ENCODE measurements around the gene SFMBT2.
"Not testable (repeated sequence)": the region's sequence is repeated elsewhere in the genome, so short reads cannot be mapped to it uniquely, and the experiment has no call there.

The SFMBT2 gene

DNA sequence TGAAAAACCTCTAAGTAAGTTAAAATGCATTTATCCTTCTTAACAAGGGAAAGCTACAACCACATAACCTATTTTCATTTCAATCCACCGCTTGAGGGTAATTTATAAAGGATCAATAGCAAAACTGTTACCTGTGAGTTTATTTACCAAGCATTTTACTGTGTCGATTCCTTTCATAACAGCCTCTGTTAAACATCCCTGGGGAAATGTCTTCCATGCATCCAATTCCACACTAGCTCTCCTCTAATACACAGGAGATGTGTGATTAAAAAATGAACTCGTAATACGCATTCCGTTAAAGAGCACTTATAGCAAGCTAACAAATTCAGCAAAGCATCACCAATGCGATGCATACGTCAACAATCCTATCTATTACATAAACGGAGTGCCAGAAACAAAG, 185.7 kb downstream of the SFMBT2 start:
- no peak for DNase-seq (ENCODE audit: low read depth)

DNA sequence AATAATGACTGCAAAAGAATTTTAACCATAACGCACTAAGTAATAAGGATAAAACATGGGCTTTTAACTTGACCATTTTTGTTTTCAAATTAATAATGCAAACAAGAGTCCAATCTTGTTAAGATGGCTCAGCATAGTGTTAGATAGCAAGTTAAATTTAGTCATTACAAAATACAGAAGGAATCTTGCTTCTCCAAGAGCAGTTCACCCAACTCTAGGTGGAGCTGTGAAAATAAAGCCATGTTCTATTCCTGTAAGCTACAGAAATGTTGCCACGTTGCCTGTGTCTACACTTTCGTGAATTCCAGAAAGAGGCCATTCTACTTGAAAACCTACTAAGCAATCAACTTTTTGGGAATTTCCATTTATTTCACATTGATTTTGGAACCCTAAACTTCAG, 191.9 kb downstream of the SFMBT2 start:
- DNase-seq (ENCODE audit: low read depth) = no peak

DNA sequence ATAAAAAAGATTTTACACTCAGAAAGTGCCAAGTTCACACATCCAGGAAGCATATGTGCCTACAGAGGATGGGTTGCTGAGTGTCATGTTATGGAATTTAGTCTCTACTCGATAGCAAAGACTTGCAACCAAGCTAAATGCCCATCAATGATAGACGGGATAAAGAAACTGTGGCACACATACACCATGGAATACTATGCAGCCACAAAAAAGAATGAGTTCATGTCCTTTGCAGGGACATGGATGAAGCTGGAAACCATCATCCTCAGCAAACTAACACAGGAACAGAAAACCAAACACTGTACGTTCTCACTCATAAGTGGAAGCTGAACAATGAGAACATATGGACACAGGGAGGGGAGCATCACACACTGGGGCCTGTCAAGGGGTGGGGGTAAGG, 198.1 kb downstream of the SFMBT2 start:
- not testable (repeated sequence) for DNase-seq (ENCODE audit: low read depth)

DNA sequence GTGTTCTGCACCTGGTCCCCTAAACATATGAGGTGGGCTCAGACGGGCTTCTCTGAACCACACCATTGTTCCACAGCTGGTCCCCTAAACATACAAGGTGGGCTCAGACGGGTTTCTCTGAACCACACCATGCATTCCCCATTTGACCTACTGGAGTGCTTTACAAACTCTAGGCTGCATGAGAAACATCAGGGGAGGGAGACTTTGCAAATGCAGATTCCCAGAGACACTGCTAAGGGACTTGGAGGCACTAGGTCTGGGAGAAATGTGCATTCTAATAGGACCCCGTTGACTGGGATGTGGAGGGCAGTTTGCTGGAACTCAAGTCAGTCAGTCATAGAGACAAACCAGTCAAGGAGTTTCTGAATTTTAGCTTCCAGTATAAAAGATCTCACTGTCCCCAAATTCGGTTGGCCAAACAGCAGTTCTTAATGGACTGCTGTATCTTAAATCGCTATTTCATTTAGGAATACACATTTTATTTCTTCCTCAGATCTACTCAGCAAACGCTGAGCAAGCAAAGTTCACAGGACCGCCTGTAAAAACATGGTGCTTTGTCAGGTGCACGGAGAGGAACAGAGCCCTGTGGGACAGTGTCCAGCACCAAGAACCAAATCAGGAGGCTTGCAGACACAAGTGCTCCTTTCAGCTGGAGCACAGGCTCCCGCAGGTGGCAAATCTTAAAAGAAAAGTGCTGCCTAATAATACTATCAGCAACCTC, 198.8 kb downstream of the SFMBT2 start:
- DNase-seq (ENCODE audit: low read depth) = no peak

DNA sequence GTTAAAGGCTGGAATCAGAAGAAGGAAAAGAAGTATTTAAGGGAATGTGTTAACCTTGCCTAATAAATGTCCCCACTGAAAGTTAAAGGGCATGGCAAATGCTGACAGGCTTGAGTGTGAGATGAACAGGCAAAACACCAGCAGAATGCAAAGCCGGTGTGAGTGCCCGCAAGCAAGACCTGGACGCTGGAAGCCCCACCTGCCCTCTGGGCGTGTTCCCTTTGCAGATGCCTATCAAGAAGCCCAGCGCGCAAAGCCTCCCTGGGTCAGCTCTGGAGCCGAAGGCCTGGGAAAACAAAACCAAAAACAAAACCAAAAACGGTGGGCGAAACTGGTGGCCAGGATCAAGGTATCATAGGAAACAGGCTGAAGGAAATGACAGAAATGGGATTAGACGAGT, 200.3 kb downstream of the SFMBT2 start:
- DNase-seq (ENCODE audit: low read depth) = no peak

DNA sequence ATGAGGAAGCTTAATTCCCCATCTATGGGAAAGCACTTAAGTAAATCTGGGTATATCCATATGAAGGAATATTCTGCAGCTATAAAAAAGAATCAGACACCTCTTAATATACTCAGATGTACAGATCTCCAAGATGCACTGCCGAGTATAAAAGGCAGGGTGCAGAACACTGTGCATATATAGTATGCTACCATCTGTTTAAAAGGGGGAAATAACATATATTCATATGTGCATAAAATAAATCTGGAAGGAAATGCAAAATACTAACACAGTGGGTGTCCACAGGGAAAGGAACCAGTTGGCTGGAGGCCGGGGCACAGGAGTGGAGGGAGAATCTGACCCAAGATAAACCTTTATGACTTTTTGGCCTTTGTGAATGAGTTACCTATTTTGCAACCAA, 201.4 kb downstream of the SFMBT2 start:
- no peak for DNase-seq (ENCODE audit: low read depth)

DNA sequence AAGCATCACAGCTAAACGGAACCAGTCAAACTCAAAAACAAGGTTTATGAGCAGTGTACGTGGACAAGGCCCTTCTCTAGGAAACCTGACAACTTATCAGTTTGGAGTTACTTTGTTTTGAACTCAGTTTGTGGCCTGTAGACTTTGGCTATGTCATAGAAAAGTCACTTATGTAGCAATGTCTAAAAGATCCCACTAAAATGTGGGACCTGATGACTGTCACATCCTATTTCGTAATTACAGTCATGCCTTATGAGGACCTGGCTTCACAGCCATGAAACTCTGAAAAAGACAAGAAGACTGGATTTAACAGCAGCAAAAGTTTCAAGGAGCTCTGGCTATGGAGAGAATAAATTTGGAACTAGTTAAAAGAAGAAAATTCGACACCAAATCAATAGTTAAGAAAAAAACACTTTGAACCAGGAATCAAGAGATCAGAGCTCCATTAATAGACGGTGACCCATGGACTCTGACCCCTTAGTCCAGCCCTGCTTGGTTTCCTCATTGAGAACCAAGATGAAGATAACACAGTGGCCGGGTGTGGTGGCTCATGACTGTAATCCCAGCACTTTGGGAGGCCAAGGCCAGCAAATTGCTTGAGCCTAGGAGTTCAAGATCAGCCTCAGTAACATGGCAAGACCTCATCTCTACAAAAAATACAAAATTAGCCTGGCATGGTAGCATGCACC, 204.3 kb downstream of the SFMBT2 start:
- DNase-seq (ENCODE audit: low read depth) = no peak

DNA sequence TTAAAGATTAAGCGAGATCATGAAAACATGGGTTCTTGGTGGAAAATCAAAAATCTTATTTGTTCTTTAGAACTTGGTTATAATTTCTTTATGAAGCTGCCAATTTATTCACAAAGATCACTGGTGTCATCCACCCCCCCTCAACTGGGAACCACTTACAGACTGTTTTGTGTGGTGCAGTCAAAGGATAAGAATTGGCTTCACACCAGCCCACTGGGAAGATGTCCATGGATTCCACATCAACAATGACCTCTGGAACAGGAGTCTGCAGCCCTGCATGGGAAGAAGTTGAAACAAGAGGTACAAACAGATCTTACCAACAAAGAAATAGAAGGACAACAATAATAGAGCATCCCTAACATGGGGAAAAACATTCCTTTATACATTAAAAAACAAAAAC, 205.2 kb downstream of the SFMBT2 start:
- DNase-seq (ENCODE audit: low read depth) = no peak

DNA sequence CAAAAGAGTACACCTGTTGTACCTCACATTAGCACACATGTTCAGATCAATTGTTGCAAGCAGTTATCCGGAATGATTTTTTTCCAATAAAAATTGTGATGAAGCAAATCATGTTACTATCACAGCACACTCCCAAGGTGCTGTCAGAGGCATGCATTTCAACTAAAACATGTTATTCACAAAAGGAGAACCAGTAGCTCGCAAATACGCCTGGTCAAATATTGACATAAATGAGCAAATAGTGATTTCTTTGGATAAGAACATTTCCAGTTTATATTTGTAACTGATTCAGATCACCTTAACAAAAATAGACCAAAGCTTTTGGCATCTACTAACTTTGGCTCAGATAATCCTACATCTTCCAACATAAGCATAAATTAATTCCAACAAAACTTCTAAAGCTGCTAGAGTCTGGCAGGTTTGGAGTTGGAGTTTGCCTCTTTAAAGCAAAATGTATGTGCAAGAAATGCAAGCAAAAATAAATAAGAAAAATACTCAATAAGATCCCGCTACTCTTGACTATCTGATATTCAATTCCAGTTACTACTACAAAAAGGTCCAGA, 208.0 kb downstream of the SFMBT2 start:
- no peak for DNase-seq (ENCODE audit: low read depth)

DNA sequence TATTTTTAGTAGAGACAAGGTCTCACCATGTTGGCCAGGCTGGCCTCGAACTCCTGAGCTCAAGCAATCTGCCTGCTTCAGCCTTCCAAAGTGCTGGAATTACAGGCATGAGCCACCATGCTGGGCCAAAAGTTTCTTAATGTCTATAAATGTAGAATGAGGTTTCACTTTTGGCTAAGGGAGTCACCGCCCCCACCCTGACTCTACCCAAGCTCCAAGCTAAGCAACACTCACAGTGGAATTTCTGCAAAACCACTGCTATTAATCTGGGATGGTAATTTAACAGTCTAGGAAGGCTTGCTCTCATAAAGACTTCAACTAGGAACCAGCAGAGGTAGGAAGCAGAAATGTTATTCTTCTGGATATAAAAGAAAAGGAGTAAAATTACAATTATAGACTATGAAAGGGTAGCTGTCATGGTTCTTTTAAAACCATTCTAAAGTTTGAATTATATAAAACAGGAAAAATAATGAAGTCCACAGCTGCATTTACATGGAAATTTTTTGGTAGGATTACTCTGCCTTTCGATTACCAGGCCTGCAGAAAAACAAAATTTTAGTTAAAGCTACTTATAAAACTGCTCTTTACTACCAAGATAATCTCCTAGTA, 211.6 kb downstream of the SFMBT2 start:
- no peak for DNase-seq (ENCODE audit: low read depth)

DNA sequence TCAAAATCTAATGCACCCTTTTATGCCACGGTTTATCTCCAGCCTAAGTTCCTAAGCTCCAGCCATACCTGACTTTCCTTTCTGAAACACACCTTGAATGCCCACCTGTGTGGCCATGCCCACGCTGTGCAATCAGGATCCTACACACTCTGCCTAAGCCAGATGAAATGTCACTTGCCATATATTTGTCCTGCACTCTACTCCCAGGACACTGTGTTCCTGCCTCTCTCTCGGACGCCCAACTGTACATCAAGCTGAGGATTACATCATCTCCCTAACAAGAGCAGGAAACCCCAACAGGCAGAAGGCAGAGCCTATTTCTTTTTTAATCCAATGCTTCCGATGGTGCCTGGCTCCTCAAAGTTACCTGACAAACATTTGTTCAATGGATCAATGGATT, 214.6 kb downstream of the SFMBT2 start:
- DNase-seq (ENCODE audit: low read depth) = no peak

DNA sequence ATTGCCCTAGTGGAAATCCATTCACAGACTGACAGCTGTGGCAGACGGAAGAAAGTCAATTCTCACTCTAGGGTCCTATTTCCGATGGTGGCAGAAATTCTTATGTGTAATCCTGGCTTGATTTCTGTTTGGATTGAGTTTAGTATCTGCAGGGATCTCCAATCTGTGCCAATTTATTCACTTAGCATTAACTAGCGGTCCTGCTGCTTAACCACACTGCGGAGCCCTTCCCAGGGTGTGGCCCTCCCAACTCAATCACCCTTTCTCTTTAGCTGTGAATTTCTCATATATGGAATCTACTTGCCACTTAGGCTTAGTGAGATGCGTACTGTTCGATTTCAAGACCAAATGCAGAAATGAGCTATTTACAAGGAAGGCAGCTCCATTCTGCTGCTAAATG, 215.7 kb downstream of the SFMBT2 start:
- no peak for DNase-seq (ENCODE audit: low read depth)

DNA sequence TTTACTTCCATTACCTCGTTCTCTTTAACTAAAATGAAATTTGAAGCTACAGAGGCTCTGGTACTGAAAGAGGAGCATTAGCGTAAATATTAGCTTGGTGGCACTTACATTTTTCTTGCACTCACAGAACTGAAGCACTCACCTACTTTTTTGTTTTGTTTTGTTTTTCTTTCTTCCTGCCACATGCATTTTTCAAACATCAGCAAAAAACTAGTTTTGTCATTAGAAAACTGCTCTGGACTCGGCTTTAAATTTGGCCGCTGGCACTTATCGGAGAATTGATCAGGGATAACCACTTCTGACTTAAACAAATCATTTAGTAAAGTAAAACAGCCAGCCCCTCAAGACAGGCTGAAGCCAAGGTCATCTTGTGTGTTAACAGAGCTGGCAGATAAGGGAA, 216.3 kb downstream of the SFMBT2 start:
- DNase-seq (ENCODE audit: low read depth) = no peak

DNA sequence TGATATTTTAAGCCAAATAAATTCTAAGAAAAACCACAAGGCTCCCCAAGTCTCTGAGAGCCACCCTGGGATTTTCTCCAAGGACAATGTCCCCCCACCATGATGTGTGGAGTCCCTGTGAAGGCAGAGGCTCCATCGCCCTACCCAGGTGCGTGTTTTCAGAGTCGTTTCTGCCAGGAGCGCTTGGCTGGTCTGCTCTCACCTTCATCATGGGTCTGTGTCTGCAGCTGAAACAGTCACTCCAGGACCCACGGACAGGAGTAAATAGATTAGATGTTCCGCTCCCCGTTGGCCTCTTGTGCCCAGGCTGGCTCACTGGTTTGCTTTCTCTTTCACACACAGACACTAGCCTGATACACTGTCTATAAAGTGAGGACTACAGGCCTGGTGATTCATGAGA, 217.5 kb downstream of the SFMBT2 start:
- no peak for DNase-seq (ENCODE audit: low read depth)

DNA sequence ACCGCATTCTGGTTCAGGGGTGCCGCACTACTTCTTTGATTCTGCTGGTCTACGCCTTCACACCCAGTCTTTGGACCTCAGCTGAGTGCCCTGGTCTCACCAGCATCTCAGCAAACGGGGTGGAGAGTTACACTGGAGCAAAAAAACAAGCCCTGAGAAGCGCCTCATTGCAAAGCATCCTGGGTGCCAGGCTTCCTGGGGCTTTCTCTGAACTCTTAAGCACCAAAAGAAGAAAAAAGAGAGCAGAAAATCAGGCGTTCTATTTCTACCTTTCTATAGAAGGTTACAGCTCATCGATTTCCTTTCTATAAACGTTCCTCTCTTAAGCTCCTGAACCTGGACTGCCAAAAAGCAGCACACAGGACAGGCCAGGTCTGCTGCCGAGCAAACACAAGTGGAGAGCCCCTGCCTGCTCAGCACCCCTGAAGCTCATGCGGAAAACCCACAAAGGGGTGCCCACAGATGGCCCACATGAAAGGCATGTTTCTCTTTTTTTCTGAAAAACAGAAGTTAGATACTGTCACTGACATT, 217.9 kb downstream of the SFMBT2 start:
- no peak for DNase-seq (ENCODE audit: low read depth)

DNA sequence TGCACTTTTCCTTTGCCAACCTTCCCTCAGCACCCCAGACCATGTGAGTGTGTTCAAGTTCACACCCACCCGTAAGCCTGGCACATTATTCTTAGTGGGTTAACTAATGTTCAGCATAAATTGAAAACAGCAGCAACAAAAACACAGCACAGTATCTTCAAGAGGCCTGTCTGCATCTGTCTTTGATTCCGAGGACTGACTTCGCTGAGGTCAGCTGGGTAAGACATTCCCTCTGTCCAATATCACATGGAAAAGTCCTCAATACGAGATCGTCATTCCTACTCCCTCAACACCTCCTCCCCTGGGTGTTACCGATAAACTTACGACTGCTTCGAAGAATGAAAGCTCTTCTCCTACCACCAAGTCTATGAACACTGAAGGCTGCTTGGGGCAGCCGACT, 218.8 kb downstream of the SFMBT2 start:
- no peak for DNase-seq (ENCODE audit: low read depth)

DNA sequence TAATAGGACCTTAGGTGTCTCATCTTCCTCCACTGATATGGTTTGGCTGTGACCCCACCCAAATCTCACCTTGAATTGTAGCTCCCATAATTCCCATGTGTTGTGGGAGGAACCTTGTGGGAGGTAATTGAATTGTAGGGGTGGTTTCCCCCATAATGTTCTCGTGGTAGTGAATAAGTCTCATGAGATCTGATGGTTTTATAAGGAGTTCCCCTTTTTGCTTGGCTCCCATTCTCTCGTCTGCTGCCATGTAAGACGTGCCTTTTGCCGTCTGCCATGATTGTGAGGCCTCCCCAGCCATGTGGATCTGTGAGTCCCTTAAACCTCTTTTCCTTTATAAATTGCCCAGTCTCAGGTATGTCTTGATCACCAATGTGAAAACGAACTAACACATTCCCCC, 220.1 kb downstream of the SFMBT2 start:
- not testable (repeated sequence) for DNase-seq (ENCODE audit: low read depth)

DNA sequence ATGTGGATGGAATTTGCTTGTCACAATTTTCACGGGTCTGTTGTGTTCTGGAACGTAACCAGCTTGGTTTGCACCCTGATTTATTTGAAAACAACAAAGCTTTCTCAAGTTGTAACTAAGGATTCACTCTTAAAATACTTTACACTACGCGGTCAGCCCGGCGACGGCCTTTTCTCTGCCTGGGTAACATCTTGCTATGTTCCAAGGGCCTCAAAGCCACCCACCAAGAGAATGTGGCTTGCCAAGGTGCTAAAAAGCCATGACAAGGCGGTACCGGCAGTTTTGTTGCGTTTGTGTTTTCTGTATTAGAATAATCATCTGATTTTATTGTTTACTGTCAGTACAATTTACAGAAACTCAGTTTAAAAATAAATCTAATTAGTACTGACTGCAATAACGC, 220.9 kb downstream of the SFMBT2 start:
- DNase-seq (ENCODE audit: low read depth) = no peak

DNA sequence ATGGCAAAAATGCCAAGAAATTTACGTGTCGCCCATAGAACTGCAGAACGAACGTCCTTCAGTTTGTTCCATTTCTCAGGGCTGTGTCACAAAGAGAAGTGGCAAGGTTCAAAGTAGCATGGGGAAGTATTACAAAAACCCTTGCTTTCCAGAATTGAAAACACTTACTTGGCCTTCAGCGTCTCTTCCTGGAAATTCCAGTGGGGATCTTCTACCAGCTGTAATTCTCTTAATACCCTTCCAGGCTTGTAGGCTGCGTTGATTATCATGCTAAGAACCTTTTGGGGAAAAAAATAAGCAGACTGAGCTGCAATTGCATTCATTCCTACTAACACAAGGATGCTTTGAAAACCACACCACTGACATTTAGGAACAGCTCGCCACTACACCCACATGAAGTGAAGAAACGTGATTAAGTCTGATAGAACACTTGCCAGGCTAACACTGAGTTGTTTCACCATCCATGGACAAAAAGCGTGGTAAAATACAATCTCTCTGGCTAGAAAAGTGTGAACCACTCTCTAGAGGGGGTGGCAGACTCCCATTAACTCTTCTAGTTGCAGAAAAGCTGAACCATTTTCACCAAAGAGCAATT, 222.3 kb downstream of the SFMBT2 start:
- DNase-seq (ENCODE audit: low read depth) = no peak

DNA sequence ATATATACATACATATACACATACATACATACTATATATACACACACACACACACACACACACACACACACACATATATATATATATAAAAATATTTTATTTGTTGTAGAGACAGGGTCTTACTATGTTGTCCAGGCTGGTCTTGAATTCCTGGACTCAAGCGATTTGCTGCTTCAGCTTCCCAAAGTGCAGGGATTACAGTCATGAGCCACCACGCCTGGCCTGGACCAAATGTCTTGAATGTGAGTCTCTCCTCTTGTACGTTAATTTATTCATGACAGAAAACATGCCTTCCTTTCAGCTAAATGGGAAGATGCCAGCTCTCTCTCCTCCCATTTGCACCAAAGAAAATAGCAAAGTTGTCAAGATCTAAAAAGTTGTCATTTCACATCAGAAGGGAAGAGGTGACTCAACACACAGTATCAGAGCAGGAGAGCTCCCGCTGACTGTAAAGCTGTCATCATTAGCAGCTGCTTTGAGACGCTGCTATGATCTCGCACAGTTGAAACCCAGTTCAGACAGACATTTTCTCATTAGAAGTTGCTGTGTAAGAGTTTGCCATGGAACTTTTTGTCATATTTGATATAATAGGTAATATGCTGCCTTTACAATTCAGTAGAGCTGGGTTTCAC, 224.3 kb downstream of the SFMBT2 start:
- no peak for DNase-seq (ENCODE audit: low read depth)

DNA sequence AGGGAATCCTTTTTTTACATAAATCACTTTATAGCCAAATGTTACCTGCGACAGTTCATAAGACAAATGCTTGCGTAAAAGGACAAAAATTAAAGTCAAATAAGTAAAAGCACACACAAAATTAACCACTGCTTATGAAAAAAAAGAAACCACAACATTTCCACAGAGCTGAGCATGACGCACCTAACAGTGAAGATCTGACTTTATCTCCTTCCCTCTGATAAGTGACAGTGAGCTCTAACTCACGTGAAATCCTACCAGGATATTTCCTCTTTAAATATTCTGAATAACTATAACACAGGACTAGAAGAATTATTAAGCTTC, 225.5 kb downstream of the SFMBT2 start:
- DNase-seq (ENCODE audit: low read depth) = no peak

DNA sequence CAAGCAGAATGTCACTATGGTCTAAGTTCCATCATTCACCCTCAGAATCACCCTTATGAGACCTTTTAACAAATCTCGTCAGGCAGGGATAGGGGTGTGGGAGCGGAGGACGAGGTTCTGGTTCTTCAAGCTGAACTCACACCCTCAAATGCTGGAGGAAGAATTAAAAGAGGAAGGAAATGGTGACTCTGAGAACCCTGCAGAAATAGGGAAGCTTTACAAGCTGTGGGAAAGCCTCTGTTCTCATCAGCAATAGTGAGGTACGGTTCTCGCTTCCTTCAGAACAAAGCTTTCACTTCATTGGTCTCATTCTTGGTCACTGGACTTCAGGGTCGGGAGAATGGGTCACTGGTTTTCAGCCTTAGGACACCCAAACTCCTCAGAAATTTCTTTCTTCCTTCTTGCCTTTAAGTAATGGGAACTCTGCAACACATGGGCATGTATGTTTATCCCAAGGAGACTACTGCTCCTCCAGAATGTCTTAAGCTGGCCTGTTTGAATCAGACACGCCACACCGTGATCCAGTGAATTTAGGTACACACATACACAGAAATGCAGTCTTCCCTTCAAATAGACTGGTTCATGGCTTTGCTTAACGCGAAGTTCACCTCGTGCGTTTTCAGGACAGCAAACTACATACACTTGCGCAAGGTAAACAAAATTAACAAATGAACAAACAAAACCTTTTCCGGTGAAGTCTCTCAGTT, 226.0 kb downstream of the SFMBT2 start:
- no peak for DNase-seq (ENCODE audit: low read depth)
